CD14-positive monocyte (primary cell): ENCODE measurements around the gene GRIN2C. TPM values are rescaled to one million over a fixed set of nuclear protein-coding genes. Genes with fewer than 3 reads are reported as not detected.

Experiments used
- DNase-seq, 3 donors: peaks; one replicate each; pipeline ENCODE4 v3.0.0-alpha.2; 2011 to 2022
- H2AFZ ChIP-seq: 2 replicates; pipeline ENCODE4 v1.6.0; 2012; ENCODE audit warnings: mild to moderate bottlenecking, low read depth, low read length, inconsistent platforms; ENCODE audit not compliant: insufficient read depth, poor library complexity, severe bottlenecking
- H3K27ac ChIP-seq, 2 donors: 1 replicate in 1 of 2; 2 replicates in 1 of 2; pipeline ENCODE4 v1.5.1; 2012 to 2013; ENCODE audit warnings: low read length in 2 of 2, control low read depth in 1 of 2, inconsistent platforms in 1 of 2, low read depth in 1 of 2, mild to moderate bottlenecking in 1 of 2
- H3K27me3 ChIP-seq, 2 donors: one replicate each; pipeline versions ENCODE4 v1.6.0 to v1.6.1; 2011 to 2013; ENCODE audit warnings: low read length in 2 of 2; ENCODE audit not compliant: control insufficient read depth in 2 of 2, insufficient read depth in 2 of 2
- H3K36me3 ChIP-seq, 2 donors: replicated peaks in 1 of 2; 1 replicate in 1 of 2; 2 replicates in 1 of 2; pipeline versions ENCODE4 v1.5.1 to v1.6.1; 2012 to 2013; ENCODE audit warnings: low read length in 2 of 2, control low read depth in 1 of 2, inconsistent platforms in 1 of 2, mild to moderate bottlenecking in 1 of 2; ENCODE audit not compliant: insufficient read depth in 2 of 2, control insufficient read depth in 1 of 2
- H3K4me1 ChIP-seq, 2 donors: 1 replicate in 1 of 2; 2 replicates in 1 of 2; pipeline versions ENCODE4 v1.5.1 to v1.6.1; 2012 to 2013; ENCODE audit warnings: low read length in 2 of 2, control low read depth in 1 of 2, inconsistent platforms in 1 of 2, mild to moderate bottlenecking in 1 of 2, moderate library complexity in 1 of 2; ENCODE audit not compliant: insufficient read depth in 2 of 2, control insufficient read depth in 1 of 2
- H3K4me2 ChIP-seq: replicated peaks from 2 replicates; pipeline ENCODE3; 2012; ENCODE audit warnings: low read length, moderate library complexity, mild to moderate bottlenecking; ENCODE audit not compliant: poor library complexity, severe bottlenecking; ENCODE audit errors: extremely low read depth
- H3K4me3 ChIP-seq, 3 experiments: fragments of 200-600 bp in 1 of 3; sonication (generic) in 1 of 3; replicated peaks in 1 of 3; 1 replicate in 2 of 3; 2 replicates in 1 of 3; pipeline ENCODE4 v1.5.1; 2011 to 2013; ENCODE audit warnings: low read length in 3 of 3, mild to moderate bottlenecking in 3 of 3, control low read depth in 2 of 3, low read depth in 2 of 3, inconsistent platforms in 1 of 3, moderate library complexity in 1 of 3
- H3K79me2 ChIP-seq: 2 replicates; pipeline ENCODE4 v1.6.0; 2012; ENCODE audit warnings: mild to moderate bottlenecking, control low read depth, inconsistent platforms, low read length, moderate library complexity; ENCODE audit not compliant: insufficient read depth
- H3K9ac ChIP-seq: 2 replicates; pipeline ENCODE4 v1.6.0; 2017; ENCODE audit warnings: low read length, mild to moderate bottlenecking; ENCODE audit not compliant: insufficient read depth, poor library complexity, severe bottlenecking
- H3K9me3 ChIP-seq, 2 donors: replicated peaks in 1 of 2; 1 replicate in 1 of 2; 2 replicates in 1 of 2; pipeline versions ENCODE4 v1.5.1 to v1.6.1; 2012 to 2013; ENCODE audit warnings: low read length in 2 of 2, control low read depth in 1 of 2; ENCODE audit not compliant: control insufficient read depth in 1 of 2, insufficient read depth in 1 of 2
- H4K20me1 ChIP-seq: 2 replicates; pipeline ENCODE4 v1.6.0; 2012; ENCODE audit warnings: mild to moderate bottlenecking, low read length, control low read depth, moderate library complexity; ENCODE audit not compliant: insufficient read depth
- H3K27ac Mint-ChIP-seq, 7 donors: one replicate each; pipeline ENCODE4 v1.8.0; 2020; ENCODE audit warnings: mild to moderate bottlenecking in 7 of 7, mixed read lengths in 7 of 7, moderate library complexity in 6 of 7, inconsistent platforms in 2 of 7
- H3K27me3 Mint-ChIP-seq, 3 donors: one replicate each; pipeline ENCODE4 v1.8.0; 2021 to 2022; ENCODE audit warnings: low read depth in 3 of 3, mild to moderate bottlenecking in 3 of 3, mixed read lengths in 3 of 3, moderate library complexity in 3 of 3, inconsistent platforms in 1 of 3
- H3K36me3 Mint-ChIP-seq, 2 donors: one replicate each; pipeline ENCODE4 v1.8.0; 2020; ENCODE audit warnings: mixed read lengths in 2 of 2, inconsistent platforms in 1 of 2, mild to moderate bottlenecking in 1 of 2
- H3K4me1 Mint-ChIP-seq: one replicate; pipeline ENCODE4 v1.8.0; 2020; ENCODE audit warnings: mild to moderate bottlenecking, mixed read lengths
- H3K4me3 Mint-ChIP-seq, 2 donors: one replicate each; pipeline ENCODE4 v1.8.0; 2020; ENCODE audit warnings: mild to moderate bottlenecking in 2 of 2, mixed read lengths in 2 of 2, moderate library complexity in 1 of 2
- H3K9me3 Mint-ChIP-seq, 7 donors: one replicate each; pipeline ENCODE4 v1.8.0; 2020 to 2022; ENCODE audit warnings: mixed read lengths in 7 of 7, mild to moderate bottlenecking in 6 of 7, moderate library complexity in 6 of 7, inconsistent platforms in 2 of 7
- WGBS: methylation state at CpG from one replicate; pipeline ENCODE4 v1.1.5; 2013; ENCODE audit warnings: missing lambda C conversion rate; ENCODE audit not compliant: insufficient coverage; 5-methylcytosine and 5-hydroxymethylcytosine counted together
- intact Hi-C, 2 donors: fragments of 100-400 bp; cut with micrococcal nuclease; formaldehyde crosslinking; loops; one replicate each; pipeline versions ENCODE4 v1.15.0 to v1.15.1; 2023
- polyA plus RNA-seq, 3 donors: library from polyadenylated mRNA; depleted of rRNA in 1 of 3; unstranded in 2 of 3; stranded (reverse) in 1 of 3; fragments of 300-500 nt in 2 of 3; fragments of >200 nt in 1 of 3; fragmentation: Illumina TruSeq in 2 of 3; gene quantifications; 1 replicate in 2 of 3; 2 replicates in 1 of 3; pipeline ENCODE4 v1.2.3, GENCODE V29; 2012 to 2021
- TF ChIP-seq, protein P1 (sequence below): fragments of 200-600 bp; IDR thresholded peaks from one replicate; pipeline ENCODE4 v1.8.0; 2022; ENCODE audit warnings: antibody characterized with exemption, mild to moderate bottlenecking

GRIN2C gene
- polyA plus RNA-seq, 3 donors, result 0.04 TPM; not detected in 2

DNA sequence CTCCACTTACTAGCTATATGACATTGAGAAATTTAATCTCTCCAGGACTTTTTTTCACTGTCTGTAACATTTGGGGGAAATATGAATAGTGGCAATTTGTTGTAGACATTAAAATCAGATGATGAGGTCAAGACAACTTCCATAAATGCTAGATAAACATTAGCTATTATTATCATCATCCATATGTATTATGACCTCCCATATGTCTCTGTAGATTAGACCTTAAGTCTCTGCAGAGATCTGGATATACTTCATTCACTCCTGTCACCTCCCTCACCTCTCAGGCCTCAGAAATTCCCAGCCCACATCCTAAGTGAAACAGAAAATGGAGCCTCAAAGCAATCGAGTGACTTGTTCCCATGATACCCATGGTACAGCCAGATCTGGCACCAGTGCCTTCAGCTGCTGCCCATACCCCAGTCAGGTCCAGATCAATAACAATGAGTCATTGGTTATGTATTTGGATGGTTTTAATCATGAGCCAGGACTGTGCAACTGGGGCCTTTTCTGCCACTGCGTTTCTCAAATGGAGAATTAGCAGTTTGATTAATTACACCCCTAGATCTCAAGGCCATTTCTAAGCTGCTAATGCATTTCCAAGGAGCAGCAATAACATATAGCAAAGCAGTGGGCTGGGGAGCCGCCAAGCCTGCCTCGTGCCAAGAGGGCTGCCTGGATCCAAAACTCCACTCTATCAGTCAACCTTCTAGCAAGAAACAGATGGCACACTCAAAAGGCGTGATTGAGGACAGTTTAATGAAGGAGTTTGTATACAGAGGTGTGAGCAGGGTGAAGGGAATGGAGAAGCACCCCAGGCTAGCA lies 15.7 kb upstream of the GRIN2C start:
- H3K9ac ChIP-seq, result no peak overlapping the region
- no peaks in the 10 kb centered on the region for H4K20me1 ChIP-seq
- H3K27ac ChIP-seq, result no peak overlapping the region
- H3K4me1 ChIP-seq, result peaks cover 24 to 28% of the 10 kb centered on the region in 2 donors
- peaks cover 24% of the 10 kb centered on the region for H3K4me1 Mint-ChIP-seq
- TF ChIP-seq, protein P1, sequence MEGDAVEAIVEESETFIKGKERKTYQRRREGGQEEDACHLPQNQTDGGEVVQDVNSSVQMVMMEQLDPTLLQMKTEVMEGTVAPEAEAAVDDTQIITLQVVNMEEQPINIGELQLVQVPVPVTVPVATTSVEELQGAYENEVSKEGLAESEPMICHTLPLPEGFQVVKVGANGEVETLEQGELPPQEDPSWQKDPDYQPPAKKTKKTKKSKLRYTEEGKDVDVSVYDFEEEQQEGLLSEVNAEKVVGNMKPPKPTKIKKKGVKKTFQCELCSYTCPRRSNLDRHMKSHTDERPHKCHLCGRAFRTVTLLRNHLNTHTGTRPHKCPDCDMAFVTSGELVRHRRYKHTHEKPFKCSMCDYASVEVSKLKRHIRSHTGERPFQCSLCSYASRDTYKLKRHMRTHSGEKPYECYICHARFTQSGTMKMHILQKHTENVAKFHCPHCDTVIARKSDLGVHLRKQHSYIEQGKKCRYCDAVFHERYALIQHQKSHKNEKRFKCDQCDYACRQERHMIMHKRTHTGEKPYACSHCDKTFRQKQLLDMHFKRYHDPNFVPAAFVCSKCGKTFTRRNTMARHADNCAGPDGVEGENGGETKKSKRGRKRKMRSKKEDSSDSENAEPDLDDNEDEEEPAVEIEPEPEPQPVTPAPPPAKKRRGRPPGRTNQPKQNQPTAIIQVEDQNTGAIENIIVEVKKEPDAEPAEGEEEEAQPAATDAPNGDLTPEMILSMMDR, result no peak
- peaks cover 2 to 13% (median 4%) of the 10 kb centered on the region in 3 donors for H3K27me3 Mint-ChIP-seq
- no peaks in the 10 kb centered on the region for H3K79me2 ChIP-seq
- WGBS, result 86% methylated on average over 5 of the region's 5 CpGs
- DNase-seq, result no peak
- intact Hi-C loops, result loop anchor here in 1 of 2 donors (10.0 kb wide), 1 partner anchor 789 kb away; the partner anchor contains the start of genes RECQL5 and SAP30BP
- no peaks in the 10 kb centered on the region for H3K9me3 Mint-ChIP-seq
- H2AFZ ChIP-seq, result no peak overlapping the region
- no peaks in the 10 kb centered on the region for H3K27me3 ChIP-seq
- H3K4me2 ChIP-seq, result no peak overlapping the region
- H3K4me3 ChIP-seq, result no peak overlapping the region
- H3K9me3 ChIP-seq, result no peaks in the 10 kb centered on the region
- H3K27ac Mint-ChIP-seq, result peak overlapping the region in 1 of 7 donors; percentile 25
- no peak overlapping the region for H3K4me3 Mint-ChIP-seq
- no peaks in the 10 kb centered on the region for H3K36me3 ChIP-seq
- H3K36me3 Mint-ChIP-seq, result peaks cover 0 to 8% of the 10 kb centered on the region in 2 donors

DNA sequence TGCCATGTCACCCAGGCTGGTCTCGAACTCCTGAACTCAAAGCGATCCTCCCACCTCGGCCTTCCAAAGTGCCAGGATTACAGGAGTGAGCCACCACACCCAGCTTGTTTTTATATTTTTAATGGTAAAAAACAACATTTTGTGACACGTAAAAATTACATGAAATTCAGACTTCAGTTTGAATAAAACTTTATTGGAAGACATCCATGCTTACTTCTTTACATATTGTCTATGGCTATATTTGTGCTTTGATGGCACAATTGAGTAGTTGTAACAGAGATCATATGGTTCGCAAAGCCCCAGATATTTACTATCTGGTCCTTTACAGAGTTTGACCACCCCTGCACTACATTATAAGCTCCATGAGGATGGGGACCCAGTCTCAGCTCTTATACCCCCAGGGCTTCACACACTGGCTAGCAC lies 14.9 kb upstream of the GRIN2C start:
- Histone ChIP-seq H3K79me2 (no peaks in the 10 kb centered on the region), H3K9me3 (no peaks in the 10 kb centered on the region), H3K9ac (no peak overlapping the region), H3K4me2 (no peak overlapping the region), H3K27ac (no peak overlapping the region), H4K20me1 (no peaks in the 10 kb centered on the region), H3K4me1 (peaks cover 18 to 22% of the 10 kb centered on the region in 2 donors), H3K36me3 (no peaks in the 10 kb centered on the region), H2AFZ (no peak overlapping the region), H3K4me3 (no peak overlapping the region), H3K27me3 (no peaks in the 10 kb centered on the region)
- WGBS, result 100% methylated on average over 1 of the region's 5 CpGs
- Mint-ChIP-seq H3K27me3 (peaks cover 2 to 13% (median 3%) of the 10 kb centered on the region in 3 donors), H3K27ac (no peak overlapping the region), H3K4me1 (peaks cover 19% of the 10 kb centered on the region), H3K4me3 (no peak overlapping the region), H3K9me3 (no peaks in the 10 kb centered on the region), H3K36me3 (peaks cover under 1 to 8% of the 10 kb centered on the region in 2 donors)
- TF ChIP-seq, protein P1, result no peak
- no peak for DNase-seq
- intact Hi-C loops, result loop anchor here in 1 of 2 donors (10.0 kb wide), 1 partner anchor 790 kb away; the partner anchor contains the start of genes RECQL5 and SAP30BP
